Uterus (tissue), 4 donors: ENCODE results near the gene SH3PXD2A. TPM values are rescaled to one million over a fixed set of nuclear protein-coding genes. Genes with fewer than 3 reads are reported as not detected.

Experiments used
- DNase-seq, 2 donors: peaks; one replicate each; pipeline ENCODE4 v3.0.0-alpha.2; 2019 to 2020
- H3K27ac ChIP-seq, 2 donors: fragments of 200-600 bp; sonication (generic); 1 replicate in 1 of 2; 2 replicates in 1 of 2; pipeline ENCODE4 v1.5.1; 2016 to 2018
- H3K27me3 ChIP-seq, 2 donors: fragments of 200-600 bp; sonication (generic); one replicate each; pipeline ENCODE4 v1.5.1; 2018 to 2019; ENCODE audit warnings: control low read depth in 1 of 2
- H3K36me3 ChIP-seq, 2 donors: fragments of 200-600 bp; sonication (generic); one replicate each; pipeline ENCODE4 v1.5.1; 2019; ENCODE audit warnings: control low read depth in 1 of 2
- H3K4me1 ChIP-seq, 2 donors: fragments of 200-600 bp; sonication (generic); one replicate each; pipeline ENCODE4 v1.5.1; 2018 to 2019; ENCODE audit warnings: control low read depth in 1 of 2
- H3K4me3 ChIP-seq, 2 donors: fragments of 200-600 bp; sonication (generic); 1 replicate in 1 of 2; 2 replicates in 1 of 2; pipeline ENCODE4 v1.5.1; 2018 to 2019; ENCODE audit warnings: mild to moderate bottlenecking in 1 of 2
- H3K9me3 ChIP-seq, 2 donors: fragments of 200-600 bp; sonication (generic); one replicate each; pipeline ENCODE4 v1.5.1; 2019; ENCODE audit warnings: control low read depth in 1 of 2
- POLR2A ChIP-seq, 2 donors: fragments of 450-650 bp; IDR thresholded peaks; one replicate each; pipeline ENCODE4 v1.6.1; 2016; ENCODE audit warnings: antibody characterized with exemption in 2 of 2, mild to moderate bottlenecking in 1 of 2, moderate library complexity in 1 of 2
- intact Hi-C: fragments of 100-400 bp; cut with DNase I; formaldehyde crosslinking; loops from one replicate; pipeline ENCODE4 v1.15.1; 2023; ENCODE audit warnings: low total_unique reads
- total RNA-seq, 4 donors: library from RNA; depleted of rRNA in 3 of 4; stranded (reverse); fragments of >200 nt in 3 of 4; gene quantifications; one replicate each; pipeline versions ENCODE4 v1.1.0 to v1.2.4, GENCODE V29; 2014 to 2023
- TF ChIP-seq, protein P1 (sequence below), 4 experiments: fragments of 200-600 bp in 2 of 4; fragments of 450-650 bp in 2 of 4; sonication (generic) in 2 of 4; IDR thresholded peaks; one replicate each; pipeline ENCODE4 v1.5.1; 2016 to 2019; ENCODE audit warnings: antibody characterized with exemption in 4 of 4, mild to moderate bottlenecking in 2 of 4, moderate library complexity in 1 of 4
- donor health status: DM: yes; HTN: yes; CAD: no.

SH3PXD2A gene
- total RNA-seq, 4 donors from 2014 or later, result 12.6 to 117 (median 46.6) TPM

DNA sequence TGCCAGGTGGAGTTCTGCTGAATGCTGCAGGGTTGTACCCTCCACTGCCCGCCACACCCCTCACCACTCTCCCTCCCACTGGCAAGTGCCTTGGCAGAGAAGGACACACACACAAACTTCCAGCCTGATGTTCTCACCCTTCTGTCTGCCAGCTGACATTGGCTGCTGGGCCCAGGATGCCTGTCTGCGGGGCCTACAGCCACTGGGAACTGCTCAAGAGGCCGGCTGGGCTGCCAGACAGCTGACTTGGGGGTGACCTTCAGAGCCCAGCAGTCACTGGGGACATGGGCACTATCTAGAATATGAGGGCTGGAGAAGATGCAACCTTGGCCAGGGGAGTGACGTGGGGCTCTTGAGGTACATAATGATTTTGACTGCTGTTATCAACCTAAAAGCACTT lies 157.1 kb downstream of the SH3PXD2A start:
- no peak overlapping the region for H3K27ac ChIP-seq
- no peaks in the 10 kb centered on the region for H3K4me1 ChIP-seq
- no peak for TF ChIP-seq POLR2A (IDR thresholded peaks at IDR 0.05)
- TF ChIP-seq, protein P1, sequence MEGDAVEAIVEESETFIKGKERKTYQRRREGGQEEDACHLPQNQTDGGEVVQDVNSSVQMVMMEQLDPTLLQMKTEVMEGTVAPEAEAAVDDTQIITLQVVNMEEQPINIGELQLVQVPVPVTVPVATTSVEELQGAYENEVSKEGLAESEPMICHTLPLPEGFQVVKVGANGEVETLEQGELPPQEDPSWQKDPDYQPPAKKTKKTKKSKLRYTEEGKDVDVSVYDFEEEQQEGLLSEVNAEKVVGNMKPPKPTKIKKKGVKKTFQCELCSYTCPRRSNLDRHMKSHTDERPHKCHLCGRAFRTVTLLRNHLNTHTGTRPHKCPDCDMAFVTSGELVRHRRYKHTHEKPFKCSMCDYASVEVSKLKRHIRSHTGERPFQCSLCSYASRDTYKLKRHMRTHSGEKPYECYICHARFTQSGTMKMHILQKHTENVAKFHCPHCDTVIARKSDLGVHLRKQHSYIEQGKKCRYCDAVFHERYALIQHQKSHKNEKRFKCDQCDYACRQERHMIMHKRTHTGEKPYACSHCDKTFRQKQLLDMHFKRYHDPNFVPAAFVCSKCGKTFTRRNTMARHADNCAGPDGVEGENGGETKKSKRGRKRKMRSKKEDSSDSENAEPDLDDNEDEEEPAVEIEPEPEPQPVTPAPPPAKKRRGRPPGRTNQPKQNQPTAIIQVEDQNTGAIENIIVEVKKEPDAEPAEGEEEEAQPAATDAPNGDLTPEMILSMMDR (IDR thresholded peaks at IDR 0.05), result no peak
- no peaks in the 10 kb centered on the region for H3K36me3 ChIP-seq
- no peaks in the 10 kb centered on the region for H3K27me3 ChIP-seq
- no peak for DNase-seq
- H3K9me3 ChIP-seq, result no peaks in the 10 kb centered on the region
- intact Hi-C loops, result no loop called here
- no peak overlapping the region for H3K4me3 ChIP-seq

DNA sequence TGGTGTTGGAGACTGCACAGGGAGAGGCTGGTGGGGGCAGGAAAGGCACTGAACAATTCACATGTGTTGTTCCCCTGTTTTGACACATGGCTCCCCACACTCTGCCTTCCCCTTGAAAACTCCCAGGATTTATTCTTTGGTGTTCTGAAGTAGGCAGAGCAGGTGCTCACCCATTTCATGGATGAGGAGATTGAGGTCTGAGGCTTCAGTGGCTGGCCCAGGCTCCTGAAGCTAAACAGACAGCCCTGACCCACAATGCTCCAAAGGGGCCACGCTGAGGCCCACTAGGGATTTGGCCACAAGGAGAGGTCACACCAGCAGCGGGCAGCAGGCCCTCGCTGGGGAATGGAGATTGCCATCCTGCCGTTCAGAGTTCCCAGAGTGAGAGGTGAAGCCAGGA lies 157.6 kb downstream of the SH3PXD2A start:
- no peaks in the 10 kb centered on the region for H3K4me1 ChIP-seq

DNA sequence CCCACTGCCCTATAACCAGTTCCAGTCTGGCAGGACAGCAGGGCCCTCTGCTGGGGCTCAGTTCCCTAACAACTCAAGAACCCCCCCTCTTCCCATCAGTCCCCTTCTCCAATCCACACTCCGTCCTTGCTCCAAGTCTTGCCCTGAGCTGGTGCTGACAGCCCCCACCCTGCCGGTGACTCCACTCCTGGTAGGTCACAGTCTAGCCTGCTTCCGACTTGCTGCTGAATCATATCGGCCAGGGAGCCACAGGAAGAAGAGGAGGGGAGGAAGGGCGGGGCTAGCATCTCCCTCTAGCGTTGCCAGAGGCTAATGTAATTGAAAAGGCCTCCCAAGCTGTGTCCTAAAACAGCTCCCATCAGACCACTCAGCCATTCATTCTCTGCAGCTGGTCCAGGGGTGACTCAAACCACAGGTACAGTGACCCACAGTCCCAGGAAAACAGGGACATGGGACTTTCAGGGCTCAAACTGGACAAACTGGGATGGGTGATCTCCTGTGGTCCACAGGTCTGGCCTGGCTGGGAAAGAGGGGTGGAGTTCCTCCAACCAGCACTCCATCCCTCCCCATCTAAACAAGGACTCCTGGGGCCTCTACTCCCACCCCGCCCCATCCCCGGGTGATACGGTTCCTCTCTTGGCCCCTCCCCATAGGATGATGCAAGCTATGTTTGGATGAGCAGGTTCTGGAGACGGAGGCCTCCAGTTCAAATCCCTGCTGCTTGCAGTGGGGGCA lies 158.8 kb downstream of the SH3PXD2A start:
- Histone ChIP-seq H3K36me3 (no peaks in the 10 kb centered on the region), H3K4me1 (no peaks in the 10 kb centered on the region), H3K9me3 (no peaks in the 10 kb centered on the region), H3K4me3 (no peak overlapping the region), H3K27ac (peak overlapping the region; percentile 30 to 66), H3K27me3 (no peaks in the 10 kb centered on the region)
- TF ChIP-seq POLR2A (IDR thresholded peaks at IDR 0.05), result no peak
- TF ChIP-seq, protein P1 (IDR thresholded peaks at IDR 0.05), result peak in 3 of 4 experiments; percentile 27 to 42 (median 36)
- peak; percentile 61 to 72 for DNase-seq
- intact Hi-C loops, result no loop called here

More for the DNA sequence above, 157.6 kb downstream of the SH3PXD2A start:
- no peak for DNase-seq
- Histone ChIP-seq H3K9me3 (no peaks in the 10 kb centered on the region), H3K27ac (no peak overlapping the region), H3K27me3 (no peaks in the 10 kb centered on the region), H3K4me3 (no peak overlapping the region), H3K36me3 (no peaks in the 10 kb centered on the region)
- TF ChIP-seq, protein P1 (IDR thresholded peaks at IDR 0.05), result no peak
- no peak for TF ChIP-seq POLR2A (IDR thresholded peaks at IDR 0.05)
- intact Hi-C loops, result no loop called here

DNA sequence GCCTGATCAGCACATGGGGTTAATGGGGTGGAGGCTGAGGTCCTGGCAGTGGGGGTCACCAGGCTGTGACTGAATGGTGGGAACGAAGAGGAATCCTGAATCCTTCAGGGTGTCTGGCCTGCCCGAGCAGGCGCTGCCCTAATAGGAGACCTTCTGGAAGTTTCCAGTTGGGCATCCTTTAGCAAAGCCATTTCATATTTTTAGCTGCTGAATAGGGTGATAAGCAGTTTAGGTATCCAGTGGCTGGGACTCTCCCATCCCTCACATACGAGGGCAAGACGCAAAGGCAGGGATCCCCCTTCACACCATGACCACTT lies 159.3 kb downstream of the SH3PXD2A start:
- no peak for TF ChIP-seq POLR2A (IDR thresholded peaks at IDR 0.05)
- TF ChIP-seq, protein P1 (IDR thresholded peaks at IDR 0.05), result no peak
- Histone ChIP-seq H3K27ac (peak overlapping the region; percentile 30 to 66), H3K9me3 (no peaks in the 10 kb centered on the region), H3K4me1 (no peaks in the 10 kb centered on the region), H3K4me3 (no peak overlapping the region), H3K36me3 (no peaks in the 10 kb centered on the region), H3K27me3 (no peaks in the 10 kb centered on the region)
- DNase-seq, result no peak
- intact Hi-C loops, result no loop called here

DNA sequence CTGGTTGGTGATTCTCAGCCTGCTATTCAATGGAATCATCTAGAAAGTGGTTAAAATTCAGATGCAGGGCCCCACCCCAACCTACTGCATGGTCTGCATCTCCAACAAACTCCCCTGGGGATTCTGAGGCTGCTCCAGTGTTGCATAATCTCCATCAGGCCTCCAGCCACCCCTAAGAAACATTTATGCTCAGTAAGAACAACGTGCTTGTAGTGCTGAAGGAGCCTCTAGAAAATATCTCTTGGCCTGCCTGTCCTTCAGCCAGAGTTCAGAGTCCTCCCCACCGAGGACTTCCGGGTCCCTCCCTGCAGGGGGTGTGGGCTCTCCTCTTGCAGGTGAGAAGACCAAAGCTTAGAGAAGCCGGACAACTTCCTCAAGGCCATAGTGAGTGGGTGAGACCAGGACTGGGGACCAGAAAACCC lies 159.8 kb downstream of the SH3PXD2A start:
- no peak for TF ChIP-seq POLR2A (IDR thresholded peaks at IDR 0.05)
- TF ChIP-seq, protein P1 (IDR thresholded peaks at IDR 0.05), result no peak
- peak in 1 of 2 donors; percentile 59 for DNase-seq
- intact Hi-C loops, result no loop called here
- H3K4me1 ChIP-seq, result no peaks in the 10 kb centered on the region
- H3K36me3 ChIP-seq, result no peaks in the 10 kb centered on the region
- peak overlapping the region; percentile 30 to 66 for H3K27ac ChIP-seq
- no peaks in the 10 kb centered on the region for H3K9me3 ChIP-seq
- H3K27me3 ChIP-seq, result no peaks in the 10 kb centered on the region
- no peak overlapping the region for H3K4me3 ChIP-seq
